ENCODE data around the gene FFAR1. TPM values are rescaled to one million over a fixed set of nuclear protein-coding genes. Genes with fewer than 3 reads are reported as not detected.

FFAR1 gene
- polyA plus RNA-seq, 1 donor (not counting 4 experiments of a cell fraction or from before 2014, with no cell fraction given), result not detected

- Histone ChIP-seq H3K9me3 (ENCODE audit: control insufficient read depth, low read depth, low read length) (no peaks in the 10 kb centered on the region), H3K27ac (ENCODE audit: control insufficient read depth, insufficient read depth, low read length) (no peak overlapping the region), H3K79me2 (ENCODE audit: control insufficient read depth, insufficient read depth, low read length) (no peaks in the 10 kb centered on the region), H3K36me3 (ENCODE audit: control insufficient read depth in 2 of 2, extremely low read depth in 1 of 2, insufficient read depth in 2 of 2, low read length in 2 of 2) (no peaks in the 10 kb centered on the region), H4K20me1 (ENCODE audit: control insufficient read depth, extremely low read depth, insufficient read depth, low read length) (no peaks in the 10 kb centered on the region), H3K4me3 (ENCODE audit: control insufficient read depth in 2 of 3, extremely low read depth in 1 of 3, insufficient read depth in 2 of 3, low read depth in 1 of 3, low read length in 3 of 3) (no peak overlapping the region), H3K4me2 (ENCODE audit: control insufficient read depth, extremely low read depth, insufficient read depth, low read depth, low read length) (no peak overlapping the region), H3K4me1 (ENCODE audit: control insufficient read depth, extremely low read depth, insufficient read depth, low read length) (no peaks in the 10 kb centered on the region), H2AFZ (ENCODE audit: control insufficient read depth, low read length) (no peak overlapping the region), H3K9ac (ENCODE audit: control insufficient read depth, extremely low read depth, insufficient read depth, low read length) (no peak overlapping the region), H3K9me1 (ENCODE audit: control insufficient read depth, extremely low read depth, insufficient read depth, low read length) (no peaks in the 10 kb centered on the region), H3K27me3 (ENCODE audit: control insufficient read depth, extremely low read depth, insufficient read depth, low read length) (peaks cover 5% of the 10 kb centered on the region)
- dilution Hi-C loops (cut with MboI; ENCODE audit: extremely low pct_ligation_motif_present, low sequenced_read_pairs), result no loop called here
- TF ChIP-seq EZH2 (IDR thresholded peaks at IDR 0.05; ENCODE audit: low read length), result no peak
- TF ChIP-seq, protein P1, sequence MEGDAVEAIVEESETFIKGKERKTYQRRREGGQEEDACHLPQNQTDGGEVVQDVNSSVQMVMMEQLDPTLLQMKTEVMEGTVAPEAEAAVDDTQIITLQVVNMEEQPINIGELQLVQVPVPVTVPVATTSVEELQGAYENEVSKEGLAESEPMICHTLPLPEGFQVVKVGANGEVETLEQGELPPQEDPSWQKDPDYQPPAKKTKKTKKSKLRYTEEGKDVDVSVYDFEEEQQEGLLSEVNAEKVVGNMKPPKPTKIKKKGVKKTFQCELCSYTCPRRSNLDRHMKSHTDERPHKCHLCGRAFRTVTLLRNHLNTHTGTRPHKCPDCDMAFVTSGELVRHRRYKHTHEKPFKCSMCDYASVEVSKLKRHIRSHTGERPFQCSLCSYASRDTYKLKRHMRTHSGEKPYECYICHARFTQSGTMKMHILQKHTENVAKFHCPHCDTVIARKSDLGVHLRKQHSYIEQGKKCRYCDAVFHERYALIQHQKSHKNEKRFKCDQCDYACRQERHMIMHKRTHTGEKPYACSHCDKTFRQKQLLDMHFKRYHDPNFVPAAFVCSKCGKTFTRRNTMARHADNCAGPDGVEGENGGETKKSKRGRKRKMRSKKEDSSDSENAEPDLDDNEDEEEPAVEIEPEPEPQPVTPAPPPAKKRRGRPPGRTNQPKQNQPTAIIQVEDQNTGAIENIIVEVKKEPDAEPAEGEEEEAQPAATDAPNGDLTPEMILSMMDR (optimal IDR thresholded peaks at IDR 0.05 in 1 of 3, IDR thresholded peaks at IDR 0.05 in 1 of 3, conservative IDR thresholded peaks at IDR 0.05 in 1 of 3; ENCODE audit: extremely low read depth in 1 of 3, insufficient read depth in 2 of 3, low read length in 3 of 3), result no peak
- FAIRE-seq, result no peak
- no peak for DNase-seq (ENCODE audit: low read depth, low spot score)
Observed at GRCh38 chr19:35362261-35363000, 14.7 kb downstream of the FFAR1 start.

DNA sequence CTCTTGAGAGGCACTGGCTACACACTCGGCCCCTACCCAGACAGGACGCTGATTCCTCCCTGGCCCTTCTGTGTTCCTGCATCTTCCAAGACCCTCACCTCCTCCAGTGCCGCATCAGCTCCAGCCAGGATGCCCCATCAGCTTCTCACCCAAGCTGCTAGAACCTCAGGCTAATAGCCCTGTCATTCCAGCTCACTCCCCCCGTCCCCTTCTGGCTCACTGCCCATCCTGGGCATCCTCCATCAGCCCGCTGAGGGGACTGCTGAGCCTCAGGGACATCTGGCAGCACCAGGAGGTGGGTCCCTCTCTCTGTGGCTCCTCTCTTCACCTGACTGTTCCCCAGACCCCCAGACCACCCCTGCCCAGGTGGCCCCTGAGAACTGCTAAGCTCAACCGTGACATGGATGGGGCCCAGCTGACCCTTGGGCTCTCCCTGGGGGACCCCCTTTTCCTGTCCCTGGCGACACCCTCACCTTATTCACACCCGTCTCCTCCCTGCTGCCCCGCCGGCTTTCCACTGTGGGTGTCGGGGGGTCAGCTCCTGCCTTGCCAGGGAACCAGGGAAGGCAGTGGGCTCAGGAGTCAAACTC, 15.4 kb downstream of the FFAR1 start:
- Histone ChIP-seq H3K9me3 (ENCODE audit: control insufficient read depth, low read depth, low read length) (no peaks in the 10 kb centered on the region), H3K27ac (ENCODE audit: control insufficient read depth, insufficient read depth, low read length) (no peak overlapping the region), H3K9me1 (ENCODE audit: control insufficient read depth, extremely low read depth, insufficient read depth, low read length) (no peaks in the 10 kb centered on the region), H3K4me2 (ENCODE audit: control insufficient read depth, extremely low read depth, insufficient read depth, low read depth, low read length) (no peak overlapping the region), H3K9ac (ENCODE audit: control insufficient read depth, extremely low read depth, insufficient read depth, low read length) (no peak overlapping the region), H3K36me3 (ENCODE audit: control insufficient read depth in 2 of 2, extremely low read depth in 1 of 2, insufficient read depth in 2 of 2, low read length in 2 of 2) (no peaks in the 10 kb centered on the region), H3K4me3 (ENCODE audit: control insufficient read depth in 2 of 3, extremely low read depth in 1 of 3, insufficient read depth in 2 of 3, low read depth in 1 of 3, low read length in 3 of 3) (no peak overlapping the region), H4K20me1 (ENCODE audit: control insufficient read depth, extremely low read depth, insufficient read depth, low read length) (no peaks in the 10 kb centered on the region), H3K79me2 (ENCODE audit: control insufficient read depth, insufficient read depth, low read length) (no peaks in the 10 kb centered on the region), H2AFZ (ENCODE audit: control insufficient read depth, low read length) (no peak overlapping the region), H3K27me3 (ENCODE audit: control insufficient read depth, extremely low read depth, insufficient read depth, low read length) (peaks cover 5% of the 10 kb centered on the region), H3K4me1 (ENCODE audit: control insufficient read depth, extremely low read depth, insufficient read depth, low read length) (no peaks in the 10 kb centered on the region)
- DNase-seq (ENCODE audit: low read depth, low spot score) (no peak), FAIRE-seq (no peak)
- dilution Hi-C loops (cut with MboI; ENCODE audit: extremely low pct_ligation_motif_present, low sequenced_read_pairs), result no loop called here
- TF ChIP-seq, protein P1 (optimal IDR thresholded peaks at IDR 0.05 in 1 of 3, IDR thresholded peaks at IDR 0.05 in 1 of 3, conservative IDR thresholded peaks at IDR 0.05 in 1 of 3; ENCODE audit: extremely low read depth in 1 of 3, insufficient read depth in 2 of 3, low read length in 3 of 3), result no peak
- no peak for TF ChIP-seq EZH2 (IDR thresholded peaks at IDR 0.05; ENCODE audit: low read length)

All from keratinocyte (primary cell).